Progenitor cell of endocrine pancreas (in vitro differentiated cells): ENCODE data around the gene CTNNBL1. TPM values are rescaled to one million over a fixed set of nuclear protein-coding genes. Genes with fewer than 3 reads are reported as not detected.

Experiments used
- DNase-seq: peaks from one replicate; pipeline ENCODE4 v3.0.0; 2021; ENCODE audit warnings: low spot score; ENCODE audit not compliant: unreplicated experiment
- H3K27ac Mint-ChIP-seq: 2 replicates; pipeline ENCODE4 v1.8.0; 2021; ENCODE audit warnings: mild to moderate bottlenecking, moderate library complexity, mixed read lengths
- H3K27me3 Mint-ChIP-seq: 2 replicates; pipeline ENCODE4 v1.8.0; 2021; ENCODE audit warnings: mixed read lengths
- H3K36me3 Mint-ChIP-seq: 2 replicates; pipeline ENCODE4 v1.8.0; 2022; ENCODE audit warnings: mixed read lengths; ENCODE audit not compliant: insufficient read depth
- H3K4me1 Mint-ChIP-seq: 2 replicates; pipeline ENCODE4 v1.8.0; 2021; ENCODE audit warnings: low read depth, mixed read lengths
- H3K4me3 Mint-ChIP-seq: 2 replicates; pipeline ENCODE4 v1.8.0; 2021; ENCODE audit warnings: low read depth, mild to moderate bottlenecking, moderate library complexity, mixed read lengths
- H3K9me3 Mint-ChIP-seq: 2 replicates; pipeline ENCODE4 v1.8.0; 2021; ENCODE audit warnings: low read depth, mixed read lengths
- total RNA-seq: library from RNA; stranded (reverse); gene quantifications from 2 replicates; pipeline ENCODE4 v1.2.1, GENCODE V29; 2021
- TF ChIP-seq, protein P1 (sequence below): fragments of 200-600 bp; sonication (generic); IDR thresholded peaks from one replicate; pipeline ENCODE4 v1.5.0; 2021; ENCODE audit warnings: antibody characterized with exemption, mild to moderate bottlenecking; ENCODE audit not compliant: unreplicated experiment

The CTNNBL1 gene
- total RNA-seq, 1 donor from 2014 or later, result 60.4 TPM

DNA sequence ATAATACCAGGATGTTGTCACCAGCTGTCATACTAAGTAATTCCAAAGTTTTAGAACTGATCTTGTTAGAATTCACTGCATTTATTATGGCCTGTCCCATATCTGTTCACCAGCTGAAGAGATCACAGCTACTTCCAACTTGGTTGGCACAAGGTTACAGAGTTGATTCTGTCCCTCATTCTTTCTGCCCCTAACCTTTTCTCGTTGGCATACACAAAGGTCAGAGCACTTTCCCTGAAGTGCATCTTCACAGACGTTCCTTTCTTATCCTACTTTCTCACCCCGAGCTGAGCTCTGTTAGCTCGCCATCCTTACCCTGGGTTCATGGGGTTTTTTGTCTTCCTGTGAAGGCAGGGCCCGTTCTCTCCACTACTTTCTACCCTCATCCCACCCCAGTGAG is 143.1 kb downstream of the CTNNBL1 start:
- Mint-ChIP-seq H3K9me3 (no peaks in the 10 kb centered on the region), H3K4me3 (no peak overlapping the region), H3K36me3 (peaks cover 6% of the 10 kb centered on the region), H3K4me1 (peaks cover 10% of the 10 kb centered on the region), H3K27me3 (no peaks in the 10 kb centered on the region), H3K27ac (no peak overlapping the region)
- TF ChIP-seq, protein P1, sequence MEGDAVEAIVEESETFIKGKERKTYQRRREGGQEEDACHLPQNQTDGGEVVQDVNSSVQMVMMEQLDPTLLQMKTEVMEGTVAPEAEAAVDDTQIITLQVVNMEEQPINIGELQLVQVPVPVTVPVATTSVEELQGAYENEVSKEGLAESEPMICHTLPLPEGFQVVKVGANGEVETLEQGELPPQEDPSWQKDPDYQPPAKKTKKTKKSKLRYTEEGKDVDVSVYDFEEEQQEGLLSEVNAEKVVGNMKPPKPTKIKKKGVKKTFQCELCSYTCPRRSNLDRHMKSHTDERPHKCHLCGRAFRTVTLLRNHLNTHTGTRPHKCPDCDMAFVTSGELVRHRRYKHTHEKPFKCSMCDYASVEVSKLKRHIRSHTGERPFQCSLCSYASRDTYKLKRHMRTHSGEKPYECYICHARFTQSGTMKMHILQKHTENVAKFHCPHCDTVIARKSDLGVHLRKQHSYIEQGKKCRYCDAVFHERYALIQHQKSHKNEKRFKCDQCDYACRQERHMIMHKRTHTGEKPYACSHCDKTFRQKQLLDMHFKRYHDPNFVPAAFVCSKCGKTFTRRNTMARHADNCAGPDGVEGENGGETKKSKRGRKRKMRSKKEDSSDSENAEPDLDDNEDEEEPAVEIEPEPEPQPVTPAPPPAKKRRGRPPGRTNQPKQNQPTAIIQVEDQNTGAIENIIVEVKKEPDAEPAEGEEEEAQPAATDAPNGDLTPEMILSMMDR, result no peak
- no peak for DNase-seq

GRCh38 chr20:37837924-37838323 is 144.1 kb downstream of the CTNNBL1 start:
- Mint-ChIP-seq H3K27ac (peak overlapping the region; percentile 19), H3K4me1 (peaks cover 12% of the 10 kb centered on the region), H3K36me3 (peaks cover 9% of the 10 kb centered on the region), H3K9me3 (no peaks in the 10 kb centered on the region), H3K27me3 (no peaks in the 10 kb centered on the region), H3K4me3 (no peak overlapping the region)
- TF ChIP-seq, protein P1, result no peak
- DNase-seq, result no peak

GRCh38 chr20:37838769-37839431 is 145.1 kb downstream of the CTNNBL1 start:
- no peak for DNase-seq
- Mint-ChIP-seq H3K27ac (no peak overlapping the region), H3K27me3 (no peaks in the 10 kb centered on the region), H3K36me3 (peaks cover 16% of the 10 kb centered on the region), H3K4me1 (peaks cover 12% of the 10 kb centered on the region), H3K4me3 (no peak overlapping the region), H3K9me3 (no peaks in the 10 kb centered on the region)
- TF ChIP-seq, protein P1, result no peak

GRCh38 chr20:37839432-37839827 is 145.6 kb downstream of the CTNNBL1 start:
- no peak for DNase-seq
- H3K4me3 Mint-ChIP-seq, result no peak overlapping the region
- no peaks in the 10 kb centered on the region for H3K9me3 Mint-ChIP-seq
- H3K27me3 Mint-ChIP-seq, result no peaks in the 10 kb centered on the region
- TF ChIP-seq, protein P1, result no peak
- no peak overlapping the region for H3K27ac Mint-ChIP-seq
- peaks cover 12% of the 10 kb centered on the region for H3K4me1 Mint-ChIP-seq
- H3K36me3 Mint-ChIP-seq, result peaks cover 16% of the 10 kb centered on the region

DNA sequence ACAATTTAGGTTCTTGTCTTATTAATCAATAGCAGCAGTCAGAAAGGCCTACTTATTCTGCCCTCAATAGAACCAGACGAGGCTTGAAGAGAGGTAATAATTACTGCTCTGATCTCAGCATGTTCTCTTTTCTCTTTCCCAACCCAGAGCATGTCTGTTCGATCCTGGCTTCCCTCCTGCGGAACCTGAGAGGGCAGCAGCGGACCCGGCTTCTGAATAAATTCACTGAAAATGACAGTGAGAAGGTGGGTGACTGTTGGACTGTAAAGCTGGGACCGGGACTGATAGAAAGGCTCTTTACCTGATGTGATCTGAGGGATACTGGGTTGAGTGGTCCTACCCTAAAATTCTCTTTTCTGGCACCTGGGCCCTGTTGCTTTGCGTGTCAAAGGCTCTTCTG is 146.1 kb downstream of the CTNNBL1 start:
- DNase-seq, result no peak
- no peak overlapping the region for H3K27ac Mint-ChIP-seq
- TF ChIP-seq, protein P1, result no peak
- no peaks in the 10 kb centered on the region for H3K27me3 Mint-ChIP-seq
- peaks cover 16% of the 10 kb centered on the region for H3K4me1 Mint-ChIP-seq
- H3K9me3 Mint-ChIP-seq, result no peaks in the 10 kb centered on the region
- H3K36me3 Mint-ChIP-seq, result peaks cover 16% of the 10 kb centered on the region
- no peak overlapping the region for H3K4me3 Mint-ChIP-seq
